AG09309 (cell line): Measurements from ENCODE around the gene BBLN.

Experiments used
- DNase-seq: peaks from one replicate; pipeline ENCODE4 v3.0.0-alpha.2; 2010; ENCODE audit warnings: low read depth
- H3K4me3 ChIP-seq: 2 replicates; pipeline ENCODE4 v1.5.1; 2011; ENCODE audit warnings: mild to moderate bottlenecking, low read depth, low read length, moderate library complexity; ENCODE audit not compliant: control insufficient read depth
- CTCF ChIP-seq: IDR thresholded peaks from 2 replicates; pipeline ENCODE4 v1.5.1; 2011; ENCODE audit warnings: mild to moderate bottlenecking, low read depth, low read length, inconsistent platforms; ENCODE audit not compliant: insufficient read depth, control insufficient read depth; ENCODE audit errors: missing control alignments

The BBLN gene

GRCh38 chr9:128136816-128137793, 23.0 kb upstream of the BBLN start:
- no peak overlapping the region for H3K4me3 ChIP-seq
- TF ChIP-seq CTCF = no peak
- DNase-seq = no peak

- no peak for DNase-seq
- H3K4me3 ChIP-seq = no peak overlapping the region
- no peak for TF ChIP-seq CTCF
Measured at GRCh38 chr9:128138001-128138400, 22.1 kb upstream of the BBLN start.

GRCh38 chr9:128139621-128140020, 20.4 kb upstream of the BBLN start:
- TF ChIP-seq CTCF = no peak
- DNase-seq = no peak
- H3K4me3 ChIP-seq = no peak overlapping the region

- H3K4me3 ChIP-seq = no peak overlapping the region
Measured at GRCh38 chr9:128141604-128142003, 18.5 kb upstream of the BBLN start.

GRCh38 chr9:128142061-128142460, 18.0 kb upstream of the BBLN start:
- DNase-seq = no peak
- H3K4me3 ChIP-seq = no peak overlapping the region
- TF ChIP-seq CTCF = no peak

More at GRCh38 chr9:128141604-128142003, 18.5 kb upstream of the BBLN start:
- DNase-seq = no peak
- no peak for TF ChIP-seq CTCF

- DNase-seq = no peak
- no peak for TF ChIP-seq CTCF
- no peak overlapping the region for H3K4me3 ChIP-seq
Measured at GRCh38 chr9:128142596-128142995, 17.5 kb upstream of the BBLN start.
